GM19467 (cell line): ENCODE measurements around the gene MYO1F.
"Not testable (repeated sequence)": the region's sequence is repeated elsewhere in the genome, so short reads cannot be mapped to it uniquely, and the experiment has no call there.

ENCODE experiments used
- ATAC-seq: cut with Tn5 transposase; IDR thresholded peaks from one replicate; pipeline ENCODE4 v1.9.1; 2021; ENCODE audit warnings: mild to moderate bottlenecking, moderate library complexity; ENCODE audit not compliant: unreplicated experiment

The MYO1F gene

GRCh38 chr19:8567522-8568172 lies 9.6 kb downstream of the MYO1F start:
- ATAC-seq = no peak

GRCh38 chr19:8566855-8567254 lies 10.4 kb downstream of the MYO1F start:
- ATAC-seq = no peak

GRCh38 chr19:8564866-8565265 lies 12.4 kb downstream of the MYO1F start:
- not testable (repeated sequence) for ATAC-seq

GRCh38 chr19:8561075-8561764 lies 16.0 kb downstream of the MYO1F start:
- no peak for ATAC-seq

GRCh38 chr19:8558325-8558724 lies 18.9 kb downstream of the MYO1F start:
- ATAC-seq = no peak

GRCh38 chr19:8557642-8558238 lies 19.5 kb downstream of the MYO1F start:
- no peak for ATAC-seq

- ATAC-seq = not testable (repeated sequence)
Measured at GRCh38 chr19:8553729-8554128, 23.5 kb downstream of the MYO1F start.

GRCh38 chr19:8552810-8553209 lies 24.4 kb downstream of the MYO1F start:
- ATAC-seq = no peak

GRCh38 chr19:8550070-8550469 lies 27.2 kb downstream of the MYO1F start:
- no peak for ATAC-seq

- ATAC-seq = no peak
Measured at GRCh38 chr19:8545743-8546142, 31.5 kb downstream of the MYO1F start.

- ATAC-seq = no peak
Measured at GRCh38 chr19:8544168-8544567, 33.1 kb downstream of the MYO1F start.

GRCh38 chr19:8539621-8540149 lies 37.6 kb downstream of the MYO1F start:
- ATAC-seq = no peak

- ATAC-seq = no peak
Measured at GRCh38 chr19:8537099-8537498, 40.1 kb downstream of the MYO1F start.

GRCh38 chr19:8536282-8536681 lies 41.0 kb downstream of the MYO1F start:
- no peak for ATAC-seq

GRCh38 chr19:8532225-8532624 lies 45.0 kb downstream of the MYO1F start:
- ATAC-seq = no peak

- no peak for ATAC-seq
Measured at GRCh38 chr19:8531470-8531869, 45.8 kb downstream of the MYO1F start.

- ATAC-seq = no peak
Measured at GRCh38 chr19:8530061-8530679, 47.1 kb downstream of the MYO1F start.

- no peak for ATAC-seq
Measured at GRCh38 chr19:8529369-8530006, 47.8 kb downstream of the MYO1F start.

- no peak for ATAC-seq
Measured at GRCh38 chr19:8528500-8528899, 48.7 kb downstream of the MYO1F start.

- ATAC-seq = no peak
Measured at GRCh38 chr19:8526345-8527091, 50.7 kb downstream of the MYO1F start.

- ATAC-seq = no peak
Measured at GRCh38 chr19:8525401-8525684, 51.9 kb downstream of the MYO1F start.
